Measurements from ENCODE around the gene LRRC3. TPM values are rescaled to one million over a fixed set of nuclear protein-coding genes. Genes with fewer than 3 reads are reported as not detected.

The LRRC3 gene
- polyA plus RNA-seq, 1 donor (not counting 4 experiments of a cell fraction or from before 2014, with no cell fraction given): 1.4 TPM

DNA sequence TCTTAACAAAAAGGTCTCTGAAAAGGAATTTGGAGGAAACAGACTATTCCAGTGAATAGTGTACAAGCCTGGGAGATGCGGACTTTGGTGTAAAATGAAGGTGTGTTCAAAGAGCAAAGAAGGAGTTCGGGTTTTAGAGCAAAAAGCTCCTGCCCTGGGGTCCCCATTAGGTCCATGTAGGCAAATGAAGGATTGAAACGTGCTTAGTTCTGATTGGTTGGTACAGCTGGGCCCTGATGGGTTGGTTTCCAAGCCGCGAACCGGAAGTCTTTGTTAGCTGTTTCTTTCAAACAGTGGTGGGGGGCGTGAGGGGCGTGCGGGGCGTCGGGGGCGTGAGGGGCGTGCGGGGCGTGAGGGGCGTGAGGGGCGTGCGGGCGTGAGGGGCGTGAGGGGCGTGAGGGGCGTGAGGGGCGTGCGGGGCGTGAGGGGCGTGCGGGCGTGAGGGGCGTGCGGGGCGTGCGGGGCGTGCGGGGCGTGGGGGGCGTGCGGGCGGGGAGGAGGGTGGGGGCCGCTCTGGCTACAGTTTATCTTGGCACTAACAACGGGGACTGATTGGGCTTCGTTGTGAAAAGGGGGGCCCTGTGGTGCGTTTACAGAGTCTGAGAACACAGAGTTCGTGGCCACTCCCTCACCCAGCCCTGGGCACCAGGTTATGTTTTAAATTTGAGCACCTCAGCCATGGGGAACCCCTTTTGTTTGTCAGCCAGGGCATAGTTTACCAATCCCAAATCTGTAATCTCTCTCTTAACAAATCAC is 29.4 kb downstream of the LRRC3 start:
- FAIRE-seq: no peak
- no peak overlapping the region for H3K9ac ChIP-seq (ENCODE audit: control insufficient read depth, extremely low read depth, insufficient read depth, low read length)
- TF ChIP-seq CTCF (optimal IDR thresholded peaks at IDR 0.05 in 1 of 3, IDR thresholded peaks at IDR 0.05 in 1 of 3, conservative IDR thresholded peaks at IDR 0.05 in 1 of 3; ENCODE audit: extremely low read depth in 1 of 3, insufficient read depth in 2 of 3, low read length in 3 of 3) (no peak), EZH2 (IDR thresholded peaks at IDR 0.05; ENCODE audit: low read length) (no peak)
- DNase-seq (ENCODE audit: low read depth, low spot score): no peak
- no peaks in the 10 kb centered on the region for H3K79me2 ChIP-seq (ENCODE audit: control insufficient read depth, insufficient read depth, low read length)
- H2AFZ ChIP-seq (ENCODE audit: control insufficient read depth, low read length): no peak overlapping the region
- H3K9me1 ChIP-seq (ENCODE audit: control insufficient read depth, extremely low read depth, insufficient read depth, low read length): no peaks in the 10 kb centered on the region
- dilution Hi-C loops (cut with MboI; ENCODE audit: extremely low pct_ligation_motif_present, low sequenced_read_pairs): loop anchor here (25.0 kb wide), 1 partner anchor 253 kb away; no protein-coding TSS in a partner anchor
- H3K4me2 ChIP-seq (ENCODE audit: control insufficient read depth, extremely low read depth, insufficient read depth, low read depth, low read length): no peak overlapping the region
- H3K27ac ChIP-seq (ENCODE audit: control insufficient read depth, insufficient read depth, low read length): no peak overlapping the region
- no peaks in the 10 kb centered on the region for H4K20me1 ChIP-seq (ENCODE audit: control insufficient read depth, extremely low read depth, insufficient read depth, low read length)
- no peaks in the 10 kb centered on the region for H3K9me3 ChIP-seq (ENCODE audit: control insufficient read depth, low read depth, low read length)
- no peaks in the 10 kb centered on the region for H3K4me1 ChIP-seq (ENCODE audit: control insufficient read depth, extremely low read depth, insufficient read depth, low read length)
- no peak overlapping the region for H3K4me3 ChIP-seq (ENCODE audit: control insufficient read depth in 2 of 3, extremely low read depth in 1 of 3, insufficient read depth in 2 of 3, low read depth in 1 of 3, low read length in 3 of 3)
- no peaks in the 10 kb centered on the region for H3K36me3 ChIP-seq (ENCODE audit: control insufficient read depth in 2 of 2, extremely low read depth in 1 of 2, insufficient read depth in 2 of 2, low read length in 2 of 2)
- H3K27me3 ChIP-seq (ENCODE audit: control insufficient read depth, extremely low read depth, insufficient read depth, low read length): no peaks in the 10 kb centered on the region

DNA sequence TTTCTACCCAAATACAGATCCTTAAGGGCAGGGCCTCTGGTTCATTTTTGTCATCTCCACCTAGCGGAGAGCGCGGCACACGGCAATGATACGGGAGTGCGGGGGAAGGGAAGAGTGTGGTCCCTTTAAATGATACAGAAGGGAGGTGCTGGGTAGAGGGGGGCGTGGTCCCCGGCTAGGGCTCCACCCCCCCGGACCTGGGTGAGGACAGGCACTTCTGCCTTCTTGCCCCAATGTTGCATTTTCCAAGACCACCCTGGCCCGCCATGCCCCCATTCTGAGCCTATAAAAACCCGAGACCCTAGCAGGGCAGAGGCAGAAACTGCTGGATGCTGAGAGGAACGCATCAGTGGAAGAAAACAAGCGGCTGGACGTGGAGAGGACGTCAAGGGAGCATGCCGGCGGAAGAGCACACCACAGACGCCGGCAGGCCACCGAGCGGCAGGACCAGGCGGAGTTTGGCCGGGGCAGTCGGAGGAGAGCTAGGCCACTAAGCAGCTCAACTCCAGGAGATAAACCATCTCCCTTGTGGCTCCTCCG is 30.0 kb downstream of the LRRC3 start:
- no peaks in the 10 kb centered on the region for H3K36me3 ChIP-seq (ENCODE audit: control insufficient read depth in 2 of 2, extremely low read depth in 1 of 2, insufficient read depth in 2 of 2, low read length in 2 of 2)
- TF ChIP-seq CTCF (optimal IDR thresholded peaks at IDR 0.05 in 1 of 3, IDR thresholded peaks at IDR 0.05 in 1 of 3, conservative IDR thresholded peaks at IDR 0.05 in 1 of 3; ENCODE audit: extremely low read depth in 1 of 3, insufficient read depth in 2 of 3, low read length in 3 of 3) (peak in 1 of 3 experiments; percentile 18), EZH2 (IDR thresholded peaks at IDR 0.05; ENCODE audit: low read length) (no peak)
- no peak overlapping the region for H3K4me3 ChIP-seq (ENCODE audit: control insufficient read depth in 2 of 3, extremely low read depth in 1 of 3, insufficient read depth in 2 of 3, low read depth in 1 of 3, low read length in 3 of 3)
- FAIRE-seq: no peak
- H3K9ac ChIP-seq (ENCODE audit: control insufficient read depth, extremely low read depth, insufficient read depth, low read length): no peak overlapping the region
- H3K27ac ChIP-seq (ENCODE audit: control insufficient read depth, insufficient read depth, low read length): no peak overlapping the region
- no peaks in the 10 kb centered on the region for H3K9me3 ChIP-seq (ENCODE audit: control insufficient read depth, low read depth, low read length)
- no peak for DNase-seq (ENCODE audit: low read depth, low spot score)
- dilution Hi-C loops (cut with MboI; ENCODE audit: extremely low pct_ligation_motif_present, low sequenced_read_pairs): loop anchor here (25.0 kb wide), 1 partner anchor 252 kb away; no protein-coding TSS in a partner anchor
- no peaks in the 10 kb centered on the region for H4K20me1 ChIP-seq (ENCODE audit: control insufficient read depth, extremely low read depth, insufficient read depth, low read length)
- no peaks in the 10 kb centered on the region for H3K4me1 ChIP-seq (ENCODE audit: control insufficient read depth, extremely low read depth, insufficient read depth, low read length)
- H3K9me1 ChIP-seq (ENCODE audit: control insufficient read depth, extremely low read depth, insufficient read depth, low read length): no peaks in the 10 kb centered on the region
- no peaks in the 10 kb centered on the region for H3K79me2 ChIP-seq (ENCODE audit: control insufficient read depth, insufficient read depth, low read length)
- no peaks in the 10 kb centered on the region for H3K27me3 ChIP-seq (ENCODE audit: control insufficient read depth, extremely low read depth, insufficient read depth, low read length)
- H3K4me2 ChIP-seq (ENCODE audit: control insufficient read depth, extremely low read depth, insufficient read depth, low read depth, low read length): no peak overlapping the region
- H2AFZ ChIP-seq (ENCODE audit: control insufficient read depth, low read length): no peak overlapping the region
